Activated CD4-positive, alpha-beta T cell treated with anti-CD3 and anti-CD28 coated beads for 24 hours (primary cell): ENCODE data around the gene RFX7.
"Not testable (repeated sequence)": the region's sequence is repeated elsewhere in the genome, so short reads cannot be mapped to it uniquely, and the experiment has no call there.

Experiments
- DNase-seq, 2 donors: peaks; one replicate each; pipeline ENCODE4 v3.0.0-alpha.2; 2020; ENCODE audit warnings: low read depth in 2 of 2

The RFX7 gene

DNA sequence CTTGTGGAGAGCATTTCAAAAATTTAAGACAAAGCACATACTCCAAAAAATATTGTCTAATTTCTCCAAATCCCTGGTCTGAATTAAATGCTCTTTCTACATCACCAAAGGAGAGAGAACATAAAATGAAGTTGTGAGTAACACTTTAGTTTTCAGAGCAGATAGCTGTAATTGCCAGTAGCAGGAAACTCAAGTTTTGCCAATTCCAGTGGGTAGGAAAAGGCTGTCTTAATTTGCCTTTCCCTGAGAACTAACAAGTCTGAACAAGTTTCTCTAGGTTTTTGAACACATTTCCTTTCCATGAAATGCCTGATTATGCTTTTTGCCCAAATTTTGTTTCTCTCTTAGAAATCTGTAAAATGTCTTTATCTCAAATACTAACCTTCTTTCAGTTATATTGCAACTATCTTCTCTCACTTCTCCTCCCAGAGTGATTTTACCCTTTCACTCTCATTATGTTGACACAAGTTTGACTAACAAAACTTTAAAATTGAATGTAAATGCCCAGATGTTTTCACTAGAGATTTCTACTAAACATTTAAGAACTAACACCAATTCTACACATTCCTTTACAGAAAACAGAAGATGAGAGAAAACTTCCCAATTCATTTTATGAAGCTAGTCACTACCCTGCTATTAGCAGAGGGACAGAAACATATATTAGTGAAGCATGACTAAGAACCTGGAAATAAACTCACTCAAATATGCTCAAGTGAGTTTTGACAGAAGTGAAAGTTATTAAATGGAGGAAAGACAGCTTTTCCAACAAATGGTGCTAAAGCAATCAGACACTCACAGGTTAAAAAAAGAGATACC, 38.4 kb downstream of the RFX7 start:
- no peak for DNase-seq

- not testable (repeated sequence) for DNase-seq
Measured at GRCh38 chr15:56203312-56203922, 40.3 kb downstream of the RFX7 start.

- no peak for DNase-seq
Measured at GRCh38 chr15:56202701-56203100, 41.0 kb downstream of the RFX7 start.

DNA sequence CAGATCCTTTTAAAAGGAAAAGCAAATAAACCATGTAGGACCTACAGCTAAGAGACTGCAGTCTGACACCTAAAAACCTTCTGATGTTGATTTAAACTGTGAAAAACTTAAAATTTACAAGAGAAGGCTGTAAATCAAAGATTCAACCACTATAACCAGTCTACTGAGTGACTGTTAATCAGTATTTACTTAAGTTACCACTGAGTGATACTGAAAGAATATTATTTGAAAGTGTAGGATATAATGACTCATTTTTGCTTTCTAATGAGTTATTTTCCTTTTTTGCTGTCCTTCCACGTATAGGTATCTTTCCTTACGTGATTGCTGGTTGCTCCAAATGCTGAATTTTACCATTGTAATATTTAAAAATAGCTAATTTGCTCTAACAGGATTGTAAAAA, 44.6 kb downstream of the RFX7 start:
- DNase-seq, result no peak

DNA sequence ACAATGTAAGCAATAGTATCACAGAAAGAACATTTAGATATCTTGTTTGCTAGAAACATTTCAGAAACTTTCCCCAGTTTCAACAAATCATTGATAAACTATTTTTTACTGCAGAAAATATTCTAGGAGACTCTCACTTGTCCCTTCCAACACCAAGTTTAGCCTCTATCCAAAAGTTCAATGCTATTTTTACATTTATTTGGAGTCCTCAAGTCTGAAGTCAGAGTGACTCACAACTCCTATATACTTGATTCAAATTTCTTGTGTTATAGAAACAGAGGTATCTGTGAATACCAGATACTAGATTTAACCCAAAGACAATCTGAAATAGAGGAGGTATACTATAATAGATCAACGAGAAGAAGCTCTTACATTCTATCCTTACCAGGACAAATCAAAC, 49.6 kb downstream of the RFX7 start:
- no peak for DNase-seq

- no peak for DNase-seq
Measured at GRCh38 chr15:56192659-56193442, 50.8 kb downstream of the RFX7 start.

DNA sequence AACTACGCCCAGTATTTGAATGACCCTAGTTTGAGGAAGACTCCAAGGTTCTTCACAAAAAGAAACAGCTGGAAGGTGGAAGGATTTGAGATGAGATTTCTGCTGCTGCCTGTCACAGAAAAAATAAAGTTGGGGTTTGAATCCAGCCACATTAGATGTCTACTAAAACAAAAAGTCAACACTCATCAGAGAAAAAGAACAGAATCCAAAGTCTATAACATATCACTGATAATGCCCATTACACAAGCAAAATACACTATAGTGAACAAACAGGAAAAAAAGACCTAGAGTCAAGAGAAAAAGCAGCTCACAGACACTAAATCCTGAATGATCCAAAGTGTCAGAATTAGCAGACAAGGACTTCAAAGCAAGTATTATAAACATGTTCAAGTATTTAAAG, 56.0 kb downstream of the RFX7 start:
- DNase-seq, result no peak

DNA sequence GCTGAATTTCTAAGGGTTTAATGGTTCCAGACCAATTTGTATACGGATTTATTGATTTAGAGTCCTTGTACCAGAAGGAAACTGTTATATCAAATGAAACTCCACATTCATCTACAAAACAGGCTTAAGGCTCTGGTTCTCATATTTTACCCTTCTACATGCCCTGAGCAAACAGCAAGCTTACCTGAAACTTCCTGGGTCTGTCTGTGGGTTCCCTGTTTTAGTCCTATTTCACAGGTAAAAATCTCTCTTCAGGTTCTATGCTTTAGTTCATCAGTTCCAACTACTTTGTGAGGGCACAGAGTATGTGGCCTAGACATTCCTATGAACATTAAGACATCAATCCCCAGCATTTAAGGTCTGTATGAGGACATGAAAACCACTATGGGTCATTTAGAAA, 57.7 kb downstream of the RFX7 start:
- no peak for DNase-seq

DNA sequence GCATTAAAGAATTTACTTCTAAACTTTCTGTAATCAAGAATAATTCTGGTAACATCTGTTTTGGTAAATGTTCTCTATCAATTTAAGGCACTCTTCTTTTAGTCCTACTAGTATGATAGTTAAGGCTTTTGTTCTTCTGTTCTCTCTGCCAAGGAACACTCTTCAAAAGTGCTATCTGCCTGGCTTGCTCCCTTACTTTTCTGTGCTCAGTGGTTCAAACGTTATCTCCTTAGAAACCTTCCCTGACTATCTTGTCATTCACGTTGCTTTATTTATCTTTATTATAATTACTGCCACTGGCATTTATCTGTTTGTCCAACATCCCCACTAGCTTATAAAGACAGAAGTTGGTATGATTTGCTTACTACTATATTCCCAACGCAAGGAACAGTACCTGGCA, 59.2 kb downstream of the RFX7 start:
- no peak for DNase-seq

GRCh38 chr15:56180851-56181250, 62.8 kb downstream of the RFX7 start:
- no peak for DNase-seq

- DNase-seq, result no peak
Measured at GRCh38 chr15:56176996-56177395, 66.7 kb downstream of the RFX7 start.

DNA sequence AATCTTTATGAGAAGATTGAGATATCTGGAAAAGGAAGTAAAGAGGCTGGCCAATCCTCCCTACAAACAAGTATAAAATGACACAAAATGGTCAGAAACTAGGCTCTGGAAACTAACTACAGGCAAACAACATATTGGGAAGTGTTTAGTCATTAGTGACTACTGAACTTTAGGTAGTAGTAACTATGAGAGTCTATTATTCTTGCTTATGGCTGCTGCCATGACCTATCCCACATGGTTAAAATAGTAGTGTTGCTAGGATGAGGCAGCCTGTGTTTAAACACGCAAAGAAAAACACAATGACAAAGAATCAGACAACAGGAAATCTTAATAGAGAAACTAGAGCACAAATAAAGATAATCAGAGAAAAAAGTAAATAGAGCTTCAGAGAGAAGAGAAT, 67.9 kb downstream of the RFX7 start:
- no peak for DNase-seq

GRCh38 chr15:56174649-56175048, 69.0 kb downstream of the RFX7 start:
- no peak for DNase-seq

GRCh38 chr15:56168394-56168793, 75.3 kb downstream of the RFX7 start:
- DNase-seq, result no peak

DNA sequence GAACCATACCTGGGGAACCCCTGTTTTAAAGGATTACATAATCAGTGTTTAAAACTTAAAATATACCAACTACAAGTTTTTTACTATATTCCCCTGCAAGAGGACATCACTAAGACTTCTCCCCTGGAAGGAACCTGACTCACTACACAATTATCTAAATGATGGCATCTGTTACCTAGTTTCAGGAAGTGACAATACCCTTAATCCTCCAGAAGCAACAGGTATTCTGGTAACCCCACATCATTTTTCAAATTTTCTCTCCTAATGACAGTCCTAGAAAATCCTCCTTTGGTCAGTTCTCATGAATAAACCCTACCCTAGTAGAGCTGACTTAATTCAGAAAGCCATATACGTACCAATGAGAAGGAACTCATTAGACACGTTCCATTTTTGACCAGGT, 78.4 kb downstream of the RFX7 start:
- DNase-seq, result no peak

DNA sequence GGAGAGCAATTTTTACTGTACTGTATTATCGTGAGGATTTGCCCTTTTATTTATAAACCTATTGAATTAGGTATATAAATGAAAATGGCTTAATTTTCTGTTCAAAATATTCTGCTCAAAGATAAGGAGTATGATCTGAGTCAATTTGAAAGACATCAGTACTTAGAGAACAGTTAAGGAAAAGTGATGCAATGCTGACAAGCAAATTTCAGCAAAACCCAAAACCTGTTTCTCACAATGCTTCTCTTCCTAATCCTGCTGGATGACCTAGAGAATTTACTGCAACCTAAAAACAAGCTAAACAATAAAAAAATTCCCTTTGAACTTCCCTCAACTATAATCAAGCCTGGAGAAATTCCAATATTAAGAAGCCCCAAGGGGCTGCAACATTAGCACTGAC, 82.7 kb downstream of the RFX7 start:
- no peak for DNase-seq

DNA sequence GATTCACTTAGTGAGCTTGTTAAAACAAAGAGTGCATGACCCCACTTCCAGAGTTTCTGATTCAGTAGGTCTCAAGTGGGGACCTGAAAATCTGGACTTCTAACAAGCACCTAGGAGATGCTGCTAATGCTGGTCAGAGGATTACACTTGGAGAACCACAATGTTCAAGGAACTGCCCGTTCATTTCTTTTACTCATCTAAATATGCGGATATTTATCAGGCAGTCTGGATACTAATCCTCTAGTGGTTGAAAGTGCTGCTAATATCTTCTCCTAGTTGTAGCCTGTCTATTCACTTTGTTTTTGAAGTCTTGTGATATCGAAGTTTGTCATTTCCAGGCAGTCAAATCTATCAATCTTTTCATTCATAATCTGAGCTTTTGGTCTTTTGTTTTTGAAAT, 86.8 kb downstream of the RFX7 start:
- DNase-seq, result no peak

GRCh38 chr15:56155278-56155677, 88.4 kb downstream of the RFX7 start:
- DNase-seq, result not testable (repeated sequence)

DNA sequence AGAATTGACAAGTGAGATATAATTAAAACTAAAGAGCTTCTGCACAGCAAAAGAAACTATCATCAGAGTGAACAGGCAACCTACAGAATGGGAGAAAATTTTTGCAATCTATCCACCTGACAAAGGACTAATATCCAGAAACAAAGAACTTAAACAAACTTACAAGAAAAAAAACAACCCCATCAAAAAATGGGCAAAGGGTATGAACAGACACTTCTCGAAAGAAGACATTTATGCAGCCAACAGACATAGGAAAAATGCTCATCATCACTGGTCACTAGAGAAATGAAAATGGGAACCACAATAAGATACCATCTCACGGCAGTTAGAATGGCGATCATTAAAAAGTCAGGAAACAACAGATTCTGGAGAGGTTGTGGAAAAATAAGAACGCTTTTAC, 88.9 kb downstream of the RFX7 start:
- not testable (repeated sequence) for DNase-seq

- no peak for DNase-seq
Measured at GRCh38 chr15:56150204-56150603, 93.5 kb downstream of the RFX7 start.

- no peak for DNase-seq
Measured at GRCh38 chr15:56148064-56148463, 95.6 kb downstream of the RFX7 start.

DNA sequence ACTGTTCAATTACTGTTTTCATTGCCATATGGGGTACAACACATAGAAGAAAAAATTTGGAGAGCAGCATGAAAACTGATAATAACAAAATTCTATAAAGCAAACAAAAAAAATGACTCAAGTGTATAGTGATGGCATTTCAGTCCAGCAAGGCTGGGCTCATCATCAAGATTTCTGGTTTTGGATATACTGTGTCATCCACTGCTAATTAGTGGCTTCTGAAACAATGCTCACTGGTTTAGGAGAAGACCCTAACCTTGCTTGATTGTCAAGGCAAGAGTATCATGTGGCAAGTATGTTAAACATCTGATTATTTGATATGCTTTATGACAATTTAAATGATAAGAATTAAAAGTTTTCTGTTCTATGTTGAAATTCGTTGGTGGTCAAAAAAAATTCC, 96.9 kb downstream of the RFX7 start:
- no peak for DNase-seq

DNA sequence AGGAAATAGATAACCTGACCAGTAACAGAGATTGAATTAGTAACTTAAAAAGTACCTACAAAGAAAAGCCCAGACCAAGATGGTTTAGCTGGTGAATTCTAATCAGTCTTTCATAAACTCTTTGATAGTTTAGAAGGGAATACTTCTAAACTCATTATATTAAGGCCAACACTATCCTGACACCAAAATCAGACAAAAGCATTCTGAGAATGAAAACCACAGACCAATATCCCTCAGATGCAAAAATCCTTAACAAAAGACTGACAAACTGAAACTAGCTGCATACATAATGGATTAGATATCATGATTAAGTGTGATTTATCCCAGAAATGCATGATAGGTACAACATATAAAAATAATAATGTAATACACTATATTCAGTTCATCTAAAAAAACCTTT, 115.6 kb downstream of the RFX7 start:
- DNase-seq, result no peak
